Measurements from ENCODE around the gene DHRSX. TPM values are rescaled to one million over a fixed set of nuclear protein-coding genes. Genes with fewer than 3 reads are reported as not detected.

DHRSX gene
- total and polyA plus RNA-seq, 10 of the 15 experiments (the other 5 are each of a cell fraction or from before 2014, with no cell fraction given), result 1.7 to 39.5 (median 16.5) TPM

DNA sequence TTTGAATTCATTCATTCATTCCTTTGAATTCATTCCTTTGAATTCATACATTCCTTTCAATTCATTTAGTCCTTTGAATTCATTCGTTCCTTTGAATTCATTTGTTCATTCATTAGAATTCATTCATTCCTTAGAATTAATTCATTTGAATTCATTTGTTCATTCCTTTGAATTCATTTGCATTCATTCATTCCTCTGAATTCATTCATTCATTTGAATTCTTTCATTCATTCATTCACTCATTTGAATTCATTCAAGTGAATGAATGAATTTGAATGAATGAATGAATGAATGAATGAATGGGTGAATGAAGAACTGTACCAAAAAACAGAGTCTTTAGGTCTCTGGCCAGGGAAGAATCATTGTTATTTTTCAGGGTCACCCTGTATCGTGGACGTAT is 216.6 kb downstream of the DHRSX start:
- Histone ChIP-seq H3K79me2 (ENCODE audit: control insufficient read depth, insufficient read depth, low read length) (no peaks in the 10 kb centered on the region), H3K9me3 (replicated peaks; ENCODE audit: control insufficient read depth, insufficient read depth, low read length) (no peaks in the 10 kb centered on the region; the same call in 2 of the 3 replicates), H3K27me3 (replicated peaks in 1 of 2; ENCODE audit: control insufficient read depth in 2 of 2, insufficient read depth in 2 of 2, low read length in 1 of 2) (no peaks in the 10 kb centered on the region), H3K4me1 (ENCODE audit: control insufficient read depth, insufficient read depth, low read length) (no peaks in the 10 kb centered on the region), H4K20me1 (ENCODE audit: control insufficient read depth, insufficient read depth) (no peaks in the 10 kb centered on the region), H3K36me3 (ENCODE audit: control insufficient read depth in 2 of 2, insufficient read depth in 2 of 2, low read length in 1 of 2) (no peaks in the 10 kb centered on the region), H2AFZ (ENCODE audit: control insufficient read depth, low read depth, low read length) (no peak overlapping the region), H3K4me3 (no peak overlapping the region), H3K9ac (ENCODE audit: control insufficient read depth, insufficient read depth, low read length) (no peak overlapping the region), H3K27ac (ENCODE audit: control insufficient read depth, insufficient read depth) (no peak overlapping the region), H3K4me2 (ENCODE audit: control insufficient read depth, insufficient read depth) (no peak overlapping the region)
- intact Hi-C loops (cut with micrococcal nuclease; ENCODE audit: unreplicated experiment), result no loop called here
- no peak for DNase-seq (ENCODE audit: low read depth, low spot score)
- SMC1A ChIA-PET (ENCODE audit: uncharacterized antibody, unreplicated experiment), result no interaction called here
- FAIRE-seq, result no peak
- CTCF ChIA-PET, result no interaction called here
- RAD21 ChIA-PET (ENCODE audit: unreplicated experiment), result no interaction called here
- TF ChIP-seq ZNF24 (IDR thresholded peaks at IDR 0.05) (peak; percentile 97), CBX5 (IDR thresholded peaks at IDR 0.05; ENCODE audit: low read depth) (no peak), MYB (IDR thresholded peaks at IDR 0.05; ENCODE audit: borderline replicate concordance, low read depth, low read length) (no peak), ZNF622 (IDR thresholded peaks at IDR 0.05) (no peak)
- POLR2A ChIA-PET, result no interaction called here
- WGBS (ENCODE audit: insufficient coverage, insufficient replicate concordance, low lambda C conversion rate, missing lambda C conversion rate), result 79% methylated on average over 3 of the region's 3 CpGs
- in situ Hi-C loops (cut with MboI), result no loop called here
- no TSS peak for BruUV-seq (replicated peaks)
- ATAC-seq, result no peak

- Histone ChIP-seq H3K27me3 (replicated peaks in 1 of 2; ENCODE audit: control insufficient read depth in 2 of 2, insufficient read depth in 2 of 2, low read length in 1 of 2) (no peaks in the 10 kb centered on the region), H3K79me2 (ENCODE audit: control insufficient read depth, insufficient read depth, low read length) (no peaks in the 10 kb centered on the region), H3K9me3 (replicated peaks; ENCODE audit: control insufficient read depth, insufficient read depth, low read length) (no peaks in the 10 kb centered on the region; the same call in 2 of the 3 replicates), H2AFZ (ENCODE audit: control insufficient read depth, low read depth, low read length) (no peak overlapping the region), H3K4me1 (ENCODE audit: control insufficient read depth, insufficient read depth, low read length) (no peaks in the 10 kb centered on the region), H4K20me1 (ENCODE audit: control insufficient read depth, insufficient read depth) (no peaks in the 10 kb centered on the region), H3K9ac (ENCODE audit: control insufficient read depth, insufficient read depth, low read length) (no peak overlapping the region), H3K4me2 (ENCODE audit: control insufficient read depth, insufficient read depth) (no peak overlapping the region), H3K27ac (ENCODE audit: control insufficient read depth, insufficient read depth) (no peak overlapping the region), H3K36me3 (ENCODE audit: control insufficient read depth in 2 of 2, insufficient read depth in 2 of 2, low read length in 1 of 2) (no peaks in the 10 kb centered on the region), H3K4me3 (no peak overlapping the region)
- peak; percentile 84 for TF ChIP-seq ZNF24 (IDR thresholded peaks at IDR 0.05)
- TF ChIP-seq LARP7 (IDR thresholded peaks at IDR 0.05), result no peak
- ATAC-seq (no peak; the same call in 2 of the 3 replicates), FAIRE-seq (no peak), DNase-seq (ENCODE audit: low read depth, low spot score) (no peak)
- RAD21 ChIA-PET (ENCODE audit: unreplicated experiment), result no interaction called here
- SMC1A ChIA-PET (ENCODE audit: uncharacterized antibody, unreplicated experiment), result no interaction called here
- intact Hi-C loops (cut with micrococcal nuclease; ENCODE audit: unreplicated experiment) (no loop called here), in situ Hi-C loops (cut with MboI) (no loop called here)
- CTCF ChIA-PET, result no interaction called here
- no TSS peak for BruUV-seq (replicated peaks)
- POLR2A ChIA-PET, result no interaction called here
- 88% methylated on average over 21 of the region's 21 CpGs for WGBS (ENCODE audit: insufficient coverage, insufficient replicate concordance, low lambda C conversion rate, missing lambda C conversion rate)
Measured at GRCh38 chrX:2283111-2283859, 217.5 kb downstream of the DHRSX start.
